ENCODE data around the gene PVALB.

DNA sequence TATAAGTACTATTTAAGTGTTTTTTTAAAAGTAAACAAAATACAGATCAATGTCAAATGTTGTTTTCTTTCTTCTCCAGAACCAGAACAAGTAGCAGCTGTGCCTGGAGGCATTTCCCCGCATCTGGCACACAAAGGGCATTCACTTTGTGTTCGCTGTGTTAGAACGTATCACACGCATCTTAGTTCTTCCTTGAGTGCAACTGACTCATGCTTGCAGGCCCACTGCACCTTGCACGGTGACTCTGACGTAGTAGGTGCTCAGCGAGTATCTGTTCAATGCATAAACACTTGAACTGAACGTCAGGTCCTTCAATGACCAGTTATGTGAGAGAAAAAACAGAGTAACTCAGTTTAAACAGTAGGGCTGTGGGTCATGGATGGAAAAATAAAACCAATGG, 44.4 kb downstream of the PVALB start:
- TF ChIP-seq, protein P1, sequence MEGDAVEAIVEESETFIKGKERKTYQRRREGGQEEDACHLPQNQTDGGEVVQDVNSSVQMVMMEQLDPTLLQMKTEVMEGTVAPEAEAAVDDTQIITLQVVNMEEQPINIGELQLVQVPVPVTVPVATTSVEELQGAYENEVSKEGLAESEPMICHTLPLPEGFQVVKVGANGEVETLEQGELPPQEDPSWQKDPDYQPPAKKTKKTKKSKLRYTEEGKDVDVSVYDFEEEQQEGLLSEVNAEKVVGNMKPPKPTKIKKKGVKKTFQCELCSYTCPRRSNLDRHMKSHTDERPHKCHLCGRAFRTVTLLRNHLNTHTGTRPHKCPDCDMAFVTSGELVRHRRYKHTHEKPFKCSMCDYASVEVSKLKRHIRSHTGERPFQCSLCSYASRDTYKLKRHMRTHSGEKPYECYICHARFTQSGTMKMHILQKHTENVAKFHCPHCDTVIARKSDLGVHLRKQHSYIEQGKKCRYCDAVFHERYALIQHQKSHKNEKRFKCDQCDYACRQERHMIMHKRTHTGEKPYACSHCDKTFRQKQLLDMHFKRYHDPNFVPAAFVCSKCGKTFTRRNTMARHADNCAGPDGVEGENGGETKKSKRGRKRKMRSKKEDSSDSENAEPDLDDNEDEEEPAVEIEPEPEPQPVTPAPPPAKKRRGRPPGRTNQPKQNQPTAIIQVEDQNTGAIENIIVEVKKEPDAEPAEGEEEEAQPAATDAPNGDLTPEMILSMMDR (conservative IDR thresholded peaks at IDR 0.05) = no peak
- no peak for TF ChIP-seq ZFX (IDR thresholded peaks at IDR 0.05)

Data from C4-2B (cell line).